GM21423 (cell line): ENCODE measurements around the gene GARS1.

ENCODE experiments used
- ATAC-seq: cut with Tn5 transposase; IDR thresholded peaks from one replicate; pipeline ENCODE4 v1.9.1; 2021; ENCODE audit warnings: mild to moderate bottlenecking, moderate library complexity; ENCODE audit not compliant: unreplicated experiment

The GARS1 gene

DNA sequence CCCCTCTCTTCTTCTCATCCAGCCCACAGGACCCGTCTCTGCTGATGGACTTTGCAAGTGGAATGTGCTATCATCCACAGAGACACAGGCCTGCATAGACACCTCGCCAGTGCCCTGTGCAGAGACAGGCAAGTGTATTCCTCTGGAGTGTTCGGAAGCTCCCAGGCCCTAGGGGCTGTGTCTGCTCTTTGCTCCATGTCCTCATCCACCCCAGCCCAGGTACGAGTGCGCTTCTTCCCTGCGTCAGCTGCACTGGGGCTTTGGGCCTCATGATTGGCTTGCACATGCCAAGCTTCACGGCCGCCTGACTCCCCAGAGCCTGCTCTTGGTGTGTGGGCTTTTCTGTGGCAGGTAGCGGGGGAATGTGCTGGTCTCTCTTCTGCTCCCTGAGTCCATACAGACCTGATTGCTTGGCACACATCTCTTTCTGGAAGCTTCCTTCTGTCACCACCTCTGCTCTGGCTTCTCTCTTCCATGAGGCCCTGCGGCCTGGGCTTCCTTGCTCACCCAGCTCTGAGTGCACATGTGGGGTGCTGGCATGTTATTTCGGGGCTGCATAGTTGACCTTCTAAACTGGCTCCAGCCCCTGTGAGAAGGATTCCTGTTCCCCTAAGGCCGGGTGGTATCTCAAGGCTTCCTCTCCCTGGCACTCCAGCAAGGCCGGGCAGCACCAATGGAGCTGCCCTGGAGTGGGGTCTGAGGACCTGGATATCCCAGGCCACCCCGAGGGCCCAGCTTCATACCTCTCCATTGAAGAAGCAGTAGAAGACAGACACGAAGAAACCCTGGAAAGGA, 59.8 kb downstream of the GARS1 start:
- ATAC-seq = no peak

DNA sequence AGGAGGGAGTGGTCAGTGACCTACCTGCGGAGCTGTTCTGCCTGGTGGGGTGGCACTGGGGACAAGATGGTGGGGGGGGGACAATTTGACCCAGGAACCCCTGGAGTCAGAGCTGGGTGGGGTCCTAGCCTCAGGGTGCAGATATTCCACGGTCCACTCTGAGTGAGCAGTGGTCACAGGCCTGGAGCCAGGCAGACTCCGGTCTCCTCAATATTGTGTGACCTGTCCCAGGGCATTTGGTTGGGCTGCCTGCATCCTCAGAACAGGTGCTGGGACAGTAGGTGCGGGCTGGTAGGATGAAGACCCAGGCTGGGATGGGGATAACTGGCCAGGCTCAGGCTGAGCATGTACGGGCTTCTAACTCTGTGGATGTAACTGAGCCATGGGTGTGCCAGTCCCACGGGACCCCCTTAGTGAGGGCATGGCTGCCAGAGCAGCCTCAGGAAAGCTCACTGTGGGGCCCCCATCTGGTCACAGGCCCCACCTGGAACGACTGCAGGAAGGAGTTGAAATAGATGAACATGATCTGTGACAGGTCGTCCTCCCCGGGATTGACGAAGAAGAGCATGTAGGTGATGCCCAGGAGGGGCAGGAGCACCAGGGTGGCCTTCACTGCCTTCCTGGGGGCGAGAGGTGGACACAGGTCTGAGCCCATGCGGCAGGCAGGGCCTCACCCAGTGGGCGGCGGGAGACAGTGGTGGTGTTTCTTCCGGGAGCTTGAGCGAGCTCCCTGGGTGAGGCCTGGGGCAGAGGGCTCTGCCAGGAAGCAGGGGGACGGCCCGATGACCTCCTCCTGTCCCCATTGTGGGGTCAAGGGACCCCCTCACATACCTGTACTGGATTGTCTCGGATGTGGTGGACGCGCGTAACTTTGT, 60.7 kb downstream of the GARS1 start:
- ATAC-seq = no peak

GRCh38 chr7:30656006-30656957, 61.6 kb downstream of the GARS1 start:
- no peak for ATAC-seq

DNA sequence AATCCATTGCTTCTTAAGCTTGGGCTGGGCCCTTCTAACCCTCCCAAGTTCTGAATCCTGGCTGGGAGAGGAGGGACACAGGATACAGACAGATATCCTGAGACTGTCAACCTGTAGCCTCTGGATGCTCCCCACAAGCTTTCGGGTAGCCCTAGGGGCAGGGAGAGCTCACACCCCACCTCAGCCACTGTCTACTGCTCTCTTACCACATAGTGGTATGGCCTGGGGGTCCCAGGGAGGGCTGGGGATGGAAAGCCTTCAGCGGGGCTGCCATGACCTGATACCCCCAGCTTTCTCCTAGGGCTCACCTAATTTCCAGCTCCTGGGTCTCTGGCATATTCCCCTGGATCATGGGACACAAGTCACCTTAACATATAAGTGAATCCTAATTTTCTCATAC, 62.5 kb downstream of the GARS1 start:
- no peak for ATAC-seq

GRCh38 chr7:30658479-30659074, 63.9 kb downstream of the GARS1 start:
- ATAC-seq = no peak

- ATAC-seq = no peak
Observed at GRCh38 chr7:30659312-30659711, 64.6 kb downstream of the GARS1 start.

DNA sequence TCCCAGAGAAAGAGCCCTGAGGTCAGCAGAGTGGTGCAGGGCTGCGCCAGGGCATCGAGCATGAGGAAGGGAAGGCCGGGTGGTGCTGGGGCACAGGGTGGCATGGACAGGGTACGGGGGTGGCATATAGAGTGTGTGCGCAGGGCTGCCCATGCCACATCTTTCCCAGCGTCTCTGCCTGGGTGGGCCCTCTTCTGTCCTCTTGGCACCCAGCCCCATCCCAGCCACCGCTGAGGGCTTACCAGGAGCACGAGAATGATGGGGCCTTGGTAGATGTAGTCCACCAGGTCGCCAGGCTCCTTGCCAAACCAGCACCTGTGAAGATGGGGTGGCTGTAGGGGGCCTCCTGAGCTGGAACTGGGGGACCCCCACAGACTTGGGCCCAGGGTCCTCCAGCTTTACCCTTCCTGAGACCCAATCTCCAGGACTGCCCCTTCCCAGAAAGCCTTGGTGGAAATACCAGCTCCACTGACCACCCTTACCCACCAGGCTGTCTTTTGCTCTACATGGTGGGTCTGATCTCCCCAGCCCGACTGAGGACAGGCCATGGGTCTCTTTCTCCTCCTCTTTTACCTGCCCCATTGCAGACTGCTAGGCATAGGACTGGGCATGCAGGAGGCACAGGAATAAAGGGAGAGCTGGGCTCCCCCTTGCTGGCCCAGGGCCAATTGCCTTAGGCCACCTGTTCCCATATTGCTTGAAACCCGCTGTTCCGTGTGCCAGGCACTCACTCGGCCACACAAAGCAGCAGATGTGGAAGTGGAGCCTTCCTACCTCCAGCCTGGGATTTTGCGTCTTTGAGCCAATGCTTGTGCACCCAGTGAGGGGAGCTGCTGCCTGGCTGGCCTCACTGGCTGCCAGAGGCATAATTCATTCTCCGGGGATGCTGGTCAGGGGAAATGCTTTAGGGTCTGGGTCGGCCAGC, 65.9 kb downstream of the GARS1 start:
- no peak for ATAC-seq

DNA sequence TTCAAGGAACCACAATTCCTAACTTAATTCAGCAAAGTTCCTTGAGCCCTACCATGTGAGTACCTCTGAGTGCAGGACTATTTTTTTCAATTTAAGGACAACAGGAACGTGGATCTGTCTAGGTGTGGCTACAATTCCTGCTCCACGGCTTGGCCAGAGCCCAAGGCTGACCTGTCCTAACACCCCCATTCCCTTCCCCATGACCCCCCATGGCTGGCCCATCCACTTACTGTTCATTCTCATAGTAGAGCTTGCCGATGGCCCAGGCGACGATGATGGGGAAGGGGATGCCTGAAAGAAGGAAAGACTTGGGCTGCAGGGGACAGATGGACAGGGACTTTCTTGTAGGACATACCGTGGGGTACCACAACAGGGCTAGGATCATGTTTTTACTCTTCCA, 67.2 kb downstream of the GARS1 start:
- no peak for ATAC-seq

GRCh38 chr7:30662431-30662939, 67.8 kb downstream of the GARS1 start:
- ATAC-seq = no peak

DNA sequence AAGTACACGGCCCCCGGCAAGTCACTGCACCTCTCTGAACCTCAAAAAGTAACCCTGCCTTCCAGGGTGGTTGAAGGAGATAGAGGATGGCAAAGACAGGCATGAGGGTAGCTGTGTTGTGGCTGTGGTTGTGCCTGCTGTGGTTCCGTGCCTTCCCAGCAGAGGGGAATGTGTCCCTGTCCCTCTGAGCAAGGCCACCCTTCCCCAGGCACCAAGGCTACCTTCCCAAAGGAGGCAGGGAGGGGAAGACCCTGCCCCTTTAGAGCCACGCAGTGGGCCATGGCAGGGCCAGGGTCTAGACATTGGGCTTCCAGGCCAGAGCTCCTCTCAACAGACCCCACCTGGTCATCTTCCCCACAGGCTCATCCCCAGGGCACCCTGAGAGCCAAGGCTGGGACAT, 68.7 kb downstream of the GARS1 start:
- no peak for ATAC-seq

DNA sequence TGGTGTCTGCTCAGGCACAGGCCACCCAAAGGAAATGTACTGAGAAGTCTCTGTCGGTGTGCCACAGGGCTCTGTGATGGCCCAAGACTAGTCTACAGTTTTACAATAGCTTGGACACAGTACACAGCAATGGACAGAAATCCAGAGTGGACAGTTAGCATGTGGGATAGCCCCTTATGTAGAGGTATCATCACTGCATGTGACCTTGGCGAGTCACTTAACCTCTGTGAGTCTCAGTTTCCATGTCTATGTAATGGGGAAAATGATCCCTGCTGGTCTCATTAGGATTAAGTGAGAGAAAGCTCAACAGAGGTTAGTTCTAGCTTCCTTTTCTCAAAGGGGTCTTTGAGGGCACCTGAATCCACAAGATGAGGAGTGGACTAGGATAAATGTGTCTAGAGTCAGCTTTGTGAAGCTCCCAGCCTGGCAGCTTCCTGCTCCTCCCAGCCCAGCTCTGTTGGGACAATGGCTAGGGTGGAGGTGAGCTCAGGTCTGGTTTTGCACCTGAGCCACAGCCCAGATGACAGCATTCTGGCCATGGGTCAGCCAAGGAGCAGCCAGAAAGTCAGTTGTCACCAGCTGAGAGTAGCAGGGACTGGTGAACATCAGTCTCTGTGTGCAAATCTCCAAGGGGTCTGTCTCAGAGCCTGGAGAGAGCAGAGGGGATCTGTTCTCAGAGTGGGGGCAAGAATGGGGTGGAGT, 69.7 kb downstream of the GARS1 start:
- ATAC-seq = no peak

GRCh38 chr7:30665043-30665442, 70.4 kb downstream of the GARS1 start:
- ATAC-seq = no peak

GRCh38 chr7:30665449-30665848, 70.8 kb downstream of the GARS1 start:
- ATAC-seq = no peak

DNA sequence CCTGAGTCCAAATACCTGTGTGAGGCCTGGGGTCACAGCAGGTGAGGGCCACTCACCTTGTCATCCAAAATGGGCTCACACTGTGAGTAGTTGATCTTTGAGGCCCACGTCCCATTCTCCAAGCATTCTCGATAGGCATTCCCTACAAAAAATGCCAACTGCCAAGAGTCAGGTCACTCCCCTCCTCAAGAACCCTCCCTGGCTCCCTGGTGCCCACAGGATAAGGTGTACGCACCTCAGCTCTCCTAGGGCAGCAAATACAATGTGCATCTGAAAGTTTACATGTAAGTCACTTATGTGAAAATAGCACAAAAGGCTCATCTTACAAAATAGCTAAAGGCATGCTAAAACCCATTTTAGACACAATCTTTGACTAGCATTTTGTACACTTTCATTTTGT, 72.5 kb downstream of the GARS1 start:
- no peak for ATAC-seq

DNA sequence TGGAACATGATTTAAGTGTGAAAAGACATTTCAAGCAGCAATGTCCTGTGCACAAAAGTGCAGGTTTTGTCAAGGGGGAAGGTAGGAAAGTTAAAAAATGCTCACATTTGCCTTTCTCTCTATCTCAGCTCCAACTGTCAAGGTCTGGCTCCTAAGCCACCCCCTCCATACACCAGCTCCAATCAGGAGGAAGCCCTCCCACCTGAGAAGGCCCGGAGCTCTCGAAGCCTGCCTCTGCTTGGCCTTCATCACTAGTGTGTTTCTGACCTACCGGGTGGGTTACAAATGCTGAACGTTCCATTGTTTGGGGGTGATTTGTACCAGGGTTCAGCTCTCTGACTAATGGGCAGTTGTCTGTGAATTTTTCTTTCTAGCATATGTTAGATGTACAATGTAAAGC, 73.4 kb downstream of the GARS1 start:
- no peak for ATAC-seq

DNA sequence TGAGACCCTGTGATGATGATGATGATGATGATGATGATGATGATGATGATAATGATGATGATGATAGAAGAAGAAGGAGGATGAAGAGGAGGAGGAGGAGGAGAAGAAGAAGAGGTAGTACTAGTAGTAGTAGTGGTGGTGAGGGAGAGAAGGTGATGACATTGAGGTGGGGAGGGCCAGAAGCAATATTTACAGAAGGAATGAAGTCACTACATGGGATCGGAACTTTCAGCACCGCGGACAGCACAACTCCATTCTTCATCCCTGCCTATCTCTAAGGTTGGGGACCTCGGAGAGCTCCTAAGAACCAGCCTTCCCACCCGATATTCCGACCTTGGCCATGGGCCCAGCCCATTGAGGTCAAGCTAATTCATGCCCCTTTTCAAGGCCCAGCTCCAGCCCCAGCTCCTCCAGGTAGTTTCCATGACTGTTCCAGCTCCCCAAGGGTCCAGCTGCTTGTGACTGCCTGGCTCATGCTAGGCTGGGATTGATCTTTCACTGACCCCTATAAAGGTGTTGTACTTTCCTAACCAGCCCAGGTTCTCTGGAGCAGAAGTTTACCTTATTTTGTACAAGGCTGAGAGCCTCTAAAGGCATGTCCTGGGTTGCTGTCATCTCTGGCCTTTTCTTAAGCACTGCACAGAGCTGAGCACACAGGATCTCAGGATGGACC, 77.3 kb downstream of the GARS1 start:
- ATAC-seq = no peak

- ATAC-seq = no peak
Observed at GRCh38 chr7:30674420-30674819, 79.7 kb downstream of the GARS1 start.

GRCh38 chr7:30674876-30675275, 80.2 kb downstream of the GARS1 start:
- no peak for ATAC-seq
